Stimulated activated CD8-positive, alpha-beta memory T cell treated with anti-CD3 and anti-CD28 coated beads, Interleukin-2, amount 100 ng/mL, for 1 hour (primary cell): Measurements from ENCODE around the gene ARL8B.
"Not testable (repeated sequence)": the region's sequence is repeated elsewhere in the genome, so short reads cannot be mapped to it uniquely, and the experiment has no call there.

Source experiments
- DNase-seq, 2 donors: peaks; one replicate each; pipeline ENCODE4 v3.0.0-alpha.2; 2020; ENCODE audit warnings: low read depth in 2 of 2

ARL8B gene

GRCh38 chr3:5110337-5110736, 11.8 kb upstream of the ARL8B start:
- no peak for DNase-seq

- DNase-seq, result no peak
These were observed 10.0 kb upstream of the ARL8B start for GRCh38 chr3:5112043-5112442.

GRCh38 chr3:5113726-5114125, 8.4 kb upstream of the ARL8B start:
- DNase-seq, result not testable (repeated sequence)

- DNase-seq, result no peak
These were observed 6.5 kb upstream of the ARL8B start for GRCh38 chr3:5115506-5116162.

- no peak for DNase-seq
These were observed 5.6 kb upstream of the ARL8B start for GRCh38 chr3:5116538-5116937.

GRCh38 chr3:5120446-5120845, 1.6 kb upstream of the ARL8B start:
- no peak for DNase-seq

GRCh38 chr3:5122741-5123706, 932 bp downstream of the ARL8B start:
- peak in 1 of 2 donors; percentile 0 for DNase-seq

- no peak for DNase-seq
These were observed 1.8 kb downstream of the ARL8B start for GRCh38 chr3:5123937-5124336.

GRCh38 chr3:5126586-5126985, 4.5 kb downstream of the ARL8B start:
- DNase-seq, result no peak

- no peak for DNase-seq
These were observed 6.8 kb downstream of the ARL8B start for GRCh38 chr3:5128849-5129248.

- DNase-seq, result no peak
These were observed 11.3 kb downstream of the ARL8B start for GRCh38 chr3:5133239-5134018.

GRCh38 chr3:5134019-5134391, 11.9 kb downstream of the ARL8B start:
- no peak for DNase-seq

- DNase-seq, result no peak
These were observed 12.4 kb downstream of the ARL8B start for GRCh38 chr3:5134499-5134898.

GRCh38 chr3:5136211-5136918, 14.3 kb downstream of the ARL8B start:
- DNase-seq, result no peak

GRCh38 chr3:5136919-5137429, 14.9 kb downstream of the ARL8B start:
- DNase-seq, result no peak

GRCh38 chr3:5138214-5138981, 16.3 kb downstream of the ARL8B start:
- no peak for DNase-seq

- DNase-seq, result no peak
These were observed 18.1 kb downstream of the ARL8B start for GRCh38 chr3:5140230-5140621.

GRCh38 chr3:5140839-5141238, 18.7 kb downstream of the ARL8B start:
- no peak for DNase-seq

- no peak for DNase-seq
These were observed 19.7 kb downstream of the ARL8B start for GRCh38 chr3:5141760-5142159.

- no peak for DNase-seq
These were observed 21.4 kb downstream of the ARL8B start for GRCh38 chr3:5143464-5143863.
